NCI-H146 (cell line): ENCODE data around the gene OR2M4.
"Not testable (repeated sequence)": the region's sequence is repeated elsewhere in the genome, so short reads cannot be mapped to it uniquely, and the experiment has no call there.

Source experiments
- DNase-seq: peaks from one replicate; lab custom pipeline; 2025; lab: John Stamatoyannopoulos, UW

OR2M4 gene, protein sequence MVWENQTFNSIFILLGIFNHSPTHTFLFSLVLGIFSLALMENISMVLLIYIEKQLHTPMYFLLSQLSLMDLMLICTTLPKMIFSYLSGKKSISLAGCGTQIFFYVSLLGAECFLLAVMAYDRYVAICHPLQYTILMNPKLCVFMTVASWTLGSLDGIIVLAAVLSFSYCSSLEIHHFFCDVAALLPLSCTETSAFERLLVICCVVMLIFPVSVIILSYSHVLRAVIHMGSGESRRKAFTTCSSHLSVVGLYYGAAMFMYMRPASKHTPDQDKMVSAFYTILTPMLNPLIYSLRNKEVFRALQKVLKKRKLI

DNA sequence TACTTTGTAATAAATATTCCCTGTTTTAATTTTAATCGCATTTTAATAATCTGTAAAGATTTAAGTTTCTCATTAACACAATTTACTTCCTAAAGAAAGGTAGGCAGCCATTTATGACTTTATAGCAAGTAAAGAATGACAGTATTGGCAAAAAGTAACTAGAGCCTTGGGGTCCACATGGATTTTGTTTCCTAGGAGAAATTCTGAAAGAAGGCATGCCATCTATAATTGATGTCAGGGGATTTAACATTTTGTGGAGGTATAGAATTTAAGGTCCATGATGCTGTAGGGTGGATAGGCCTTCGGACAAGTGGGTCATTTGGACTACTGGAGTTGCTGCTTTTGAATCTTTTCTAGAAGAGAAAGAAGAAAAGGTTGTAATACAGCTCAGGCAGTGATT lies at the start of gene OR2M4:
TSS of gene OR2M4 (plus strand) at position 301 of the 400 bp plus-strand sequence. CDS start 7,512 bp downstream, outside the sequence.
- no peak for DNase-seq

DNA sequence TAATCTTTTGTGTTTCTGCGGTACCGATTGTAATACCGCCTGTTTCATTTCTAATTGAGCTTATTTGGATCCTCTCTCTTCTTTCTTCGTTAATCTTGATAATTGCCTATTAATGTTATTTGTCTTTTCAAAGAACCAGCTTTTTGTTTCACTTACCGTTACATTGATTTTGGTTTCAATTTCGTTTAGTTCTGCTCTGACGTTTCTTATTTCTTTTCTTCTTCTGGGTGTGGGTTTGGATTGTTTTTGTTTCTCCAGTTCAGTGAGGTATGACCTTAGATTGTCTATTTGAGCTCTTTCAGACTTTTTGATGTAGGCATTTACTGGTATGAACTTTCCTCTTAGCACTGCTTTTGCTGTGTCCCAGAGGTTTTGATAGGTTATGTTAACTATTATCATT lies 47.2 kb upstream of the OR2M4 start:
- DNase-seq = no peak

DNA sequence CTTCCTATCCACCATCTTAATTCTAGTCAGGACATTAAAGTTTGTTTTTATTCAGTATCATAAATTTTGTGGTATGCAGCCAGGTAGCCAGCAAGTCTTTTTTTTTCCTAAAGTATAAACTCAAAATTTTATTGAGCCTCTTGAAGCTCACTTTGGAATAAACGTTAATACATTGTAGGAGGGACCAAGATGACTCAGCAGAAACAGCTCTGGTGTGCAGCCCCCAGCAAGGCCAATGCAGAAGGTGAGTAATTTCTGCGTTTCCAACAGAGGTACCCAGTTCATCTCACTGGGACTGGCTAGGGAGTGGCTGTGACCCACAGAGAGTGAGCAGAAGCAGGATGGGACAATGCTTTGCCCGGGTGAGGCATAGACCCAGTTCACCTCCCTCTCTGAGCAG lies 43.9 kb upstream of the OR2M4 start:
- no peak for DNase-seq

DNA sequence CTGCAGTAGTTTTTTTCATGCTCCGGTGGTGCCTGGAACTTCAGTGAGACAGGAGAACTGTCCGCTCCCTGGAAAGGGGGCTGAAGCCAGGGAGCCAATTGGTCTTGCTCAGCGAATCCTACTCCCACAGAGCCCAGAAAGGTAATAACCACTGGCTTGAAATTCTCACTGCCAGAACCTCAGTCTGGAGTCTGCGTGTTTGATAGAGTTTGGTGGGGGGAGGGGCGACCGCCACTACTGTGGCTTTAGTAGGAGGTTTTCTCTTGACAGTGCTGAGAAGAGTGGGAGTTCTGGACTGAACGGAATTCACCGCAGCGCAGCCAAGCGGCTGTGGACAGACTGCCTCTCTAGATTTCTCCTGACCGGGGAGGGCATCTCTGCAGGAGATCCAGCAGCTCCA lies 42.2 kb upstream of the OR2M4 start:
- DNase-seq = no peak

DNA sequence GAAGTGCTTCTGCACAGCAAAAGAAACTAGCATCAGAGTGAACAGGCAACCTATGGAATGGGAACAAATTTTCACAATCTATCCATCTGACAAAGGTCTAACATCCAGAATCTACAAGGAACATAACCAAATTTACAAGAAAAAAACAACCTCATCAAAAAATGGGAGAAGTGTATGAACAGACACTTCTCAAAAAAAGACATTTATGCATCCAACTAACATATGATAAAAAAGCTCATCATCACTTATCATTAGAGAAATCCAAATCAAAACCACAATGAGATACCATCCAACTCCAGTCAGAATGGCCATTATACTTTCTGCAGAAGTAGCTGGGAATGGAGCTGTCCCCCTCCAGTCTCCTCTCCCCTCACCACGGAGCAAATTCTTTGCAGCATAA lies 37.1 kb upstream of the OR2M4 start:
- DNase-seq = no peak

DNA sequence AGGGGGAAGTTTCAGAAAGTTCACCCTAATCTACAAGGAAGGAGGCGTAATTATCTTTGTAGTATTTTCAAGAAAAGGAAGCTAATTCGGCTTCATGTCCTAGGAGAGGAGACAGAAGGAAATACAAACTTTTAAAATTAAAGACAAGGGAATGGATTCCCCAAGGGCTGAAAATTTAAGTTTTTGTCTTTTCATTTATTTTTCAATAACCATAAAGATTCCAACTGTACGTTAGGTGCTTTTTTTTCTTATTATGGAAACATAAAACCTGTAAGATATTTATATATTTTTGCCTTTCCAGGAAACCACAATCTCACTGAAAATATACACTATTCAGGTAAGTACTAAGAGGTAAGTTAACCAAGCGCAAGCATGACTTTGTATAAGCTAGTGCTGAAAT lies 34.3 kb upstream of the OR2M4 start, which contains the start of gene OR2M3:
TSS of gene OR2M3 (plus strand) at position 301 of the 400 bp plus-strand sequence. CDS start 5,803 bp downstream, outside the sequence.
- no peak for DNase-seq

DNA sequence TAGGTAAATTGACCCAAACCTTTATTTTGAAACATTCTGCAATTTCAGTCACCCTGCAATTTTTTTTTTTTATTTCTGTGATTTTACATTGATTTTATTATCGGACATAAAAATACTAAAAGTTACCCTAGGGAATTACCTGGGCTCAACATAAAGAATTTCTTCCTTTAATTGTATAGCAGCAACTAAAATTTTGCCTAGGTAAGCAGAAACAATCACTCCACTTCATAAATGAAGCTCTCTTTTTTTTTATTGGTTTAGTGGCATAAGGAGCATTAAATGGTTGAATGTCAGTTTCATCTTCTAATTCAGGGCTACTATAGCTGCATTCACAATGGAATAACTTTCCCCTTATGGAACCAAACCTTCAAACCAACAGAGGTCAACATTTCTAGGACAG lies 15.3 kb upstream of the OR2M4 start:
- no peak for DNase-seq

DNA sequence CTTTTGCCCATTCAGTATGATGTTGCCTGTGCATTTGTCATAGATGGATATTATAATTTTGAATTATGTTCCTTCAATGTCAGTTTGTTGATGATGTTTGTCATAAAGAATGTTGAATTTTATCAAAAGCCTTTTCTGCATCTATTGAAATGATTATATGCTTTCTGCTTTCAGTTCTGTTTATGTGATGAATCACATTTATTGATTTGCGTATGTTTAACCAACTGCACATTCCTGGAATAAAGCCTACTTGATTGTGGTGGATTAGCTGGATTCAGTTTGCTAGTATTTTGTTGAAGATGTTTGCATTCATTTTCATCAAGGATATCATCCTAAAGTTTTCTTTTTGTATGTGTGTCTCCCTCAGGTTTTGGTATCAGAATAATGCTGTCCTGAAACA lies 5.7 kb upstream of the OR2M4 start:
- DNase-seq = no peak

DNA sequence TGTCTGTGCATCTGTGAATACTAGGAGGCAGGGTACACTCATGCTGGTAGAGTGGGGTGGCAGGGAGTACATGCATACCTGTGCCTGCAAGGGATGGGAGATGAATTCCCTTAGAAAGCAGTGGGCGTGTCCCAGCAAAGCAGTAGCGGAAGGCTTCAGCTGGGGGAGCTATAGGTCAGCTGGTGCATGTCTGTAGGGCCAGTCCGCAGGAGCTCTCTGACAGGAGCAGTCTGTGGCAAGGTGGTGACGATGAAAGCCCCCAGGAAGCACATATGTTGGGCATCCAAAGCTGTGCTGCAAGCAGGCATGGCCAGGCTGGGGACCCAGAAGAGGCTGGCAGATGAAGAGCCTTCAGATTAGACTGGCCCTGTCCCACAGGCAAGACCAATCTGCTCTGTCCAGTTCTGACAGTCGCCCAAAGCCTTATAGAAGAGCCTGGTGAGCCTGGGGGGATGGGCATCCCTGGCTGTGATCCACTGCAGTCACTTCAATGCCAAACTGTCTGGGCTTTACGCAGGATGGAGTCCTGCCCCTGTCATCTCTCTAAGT lies 1.8 kb upstream of the OR2M4 start:
- no peak for DNase-seq

DNA sequence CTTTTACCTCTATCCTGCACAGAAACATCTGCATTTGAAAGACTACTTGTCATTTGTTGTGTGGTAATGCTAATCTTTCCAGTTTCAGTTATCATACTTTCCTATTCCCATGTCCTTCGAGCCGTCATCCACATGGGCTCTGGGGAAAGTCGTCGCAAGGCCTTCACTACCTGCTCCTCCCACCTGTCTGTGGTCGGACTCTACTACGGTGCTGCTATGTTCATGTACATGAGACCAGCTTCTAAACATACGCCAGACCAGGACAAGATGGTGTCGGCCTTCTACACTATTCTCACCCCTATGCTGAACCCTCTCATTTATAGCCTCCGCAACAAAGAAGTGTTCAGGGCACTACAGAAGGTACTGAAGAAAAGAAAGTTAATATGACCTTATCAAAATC lies 8.3 kb downstream of the OR2M4 start:
- no peak for DNase-seq

DNA sequence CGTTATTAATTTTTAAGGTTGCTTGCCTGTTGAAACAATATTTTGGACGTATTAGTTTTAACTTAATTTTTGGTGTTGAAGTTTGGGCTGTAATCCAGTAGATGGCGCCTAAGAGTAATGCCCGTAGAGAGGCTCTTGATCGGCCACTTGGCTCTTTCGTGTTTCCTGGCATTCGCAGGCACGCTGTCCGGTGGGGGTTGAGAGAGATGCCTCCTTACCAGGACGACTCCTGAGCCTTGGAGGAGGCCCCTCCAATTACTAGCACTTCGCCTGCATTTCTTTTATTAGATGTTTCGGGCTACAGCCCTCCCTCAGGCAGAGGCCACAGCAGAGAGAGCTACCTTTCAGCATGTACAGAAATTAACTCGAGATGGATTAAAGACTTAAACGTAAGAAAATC lies 12.0 kb downstream of the OR2M4 start:
- peak; percentile 31 for DNase-seq

DNA sequence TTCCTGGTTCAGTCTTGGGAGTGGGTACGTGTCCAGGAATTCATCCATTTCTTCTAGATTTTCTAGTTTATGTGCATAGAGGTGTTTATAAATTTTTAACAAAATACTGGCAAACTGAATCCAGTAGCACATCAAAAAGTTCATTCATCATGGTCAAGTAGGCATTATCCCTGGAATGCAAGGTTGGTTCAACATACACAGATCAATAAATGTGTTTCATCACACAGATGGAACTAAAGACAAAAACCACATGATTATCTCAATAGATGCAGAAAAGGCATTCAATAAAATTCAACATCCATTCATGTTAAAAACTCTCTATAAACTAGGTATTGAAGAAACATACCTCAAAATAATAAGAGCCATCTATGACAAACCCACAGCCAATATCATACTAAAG lies 28.1 kb downstream of the OR2M4 start:
- not testable (repeated sequence) for DNase-seq

DNA sequence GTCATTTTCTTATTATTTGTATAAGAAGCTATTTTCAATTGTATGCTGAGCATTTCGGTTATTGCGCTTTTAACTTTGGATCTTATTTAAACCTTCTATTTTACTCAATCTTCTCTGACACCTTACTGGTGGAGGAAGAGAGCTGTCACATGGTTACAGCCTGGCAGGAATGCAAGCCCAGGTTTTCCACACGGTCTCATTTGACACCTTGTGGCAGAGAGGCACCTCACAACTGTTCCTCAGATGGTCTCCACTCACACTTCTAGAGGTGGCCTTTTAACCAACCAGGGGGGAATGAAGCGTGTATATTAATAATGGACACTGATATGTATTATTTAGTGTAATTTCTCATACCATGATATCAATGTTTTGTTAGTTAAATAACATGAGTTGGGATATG lies 37.0 kb downstream of the OR2M4 start:
- no peak for DNase-seq

DNA sequence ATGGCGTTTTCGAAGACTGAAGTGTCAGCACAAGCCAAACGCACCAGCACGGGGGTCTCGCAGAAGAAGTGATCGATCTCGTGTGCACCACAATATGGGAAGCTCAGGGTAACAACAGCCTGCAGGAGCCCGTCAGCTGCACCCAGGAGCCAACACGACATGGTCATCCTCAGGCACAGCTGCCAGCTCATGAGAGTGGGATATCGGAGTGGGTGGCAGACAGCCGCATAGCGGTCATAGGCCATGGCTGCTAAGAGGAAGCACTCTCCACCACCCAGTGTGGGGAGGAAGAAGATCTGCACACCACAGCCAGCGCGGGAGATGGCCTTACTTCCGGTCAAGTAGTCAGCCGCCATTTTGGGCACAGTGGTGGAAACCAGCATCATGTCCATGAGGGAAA lies 42.0 kb downstream of the OR2M4 start:
- not testable (repeated sequence) for DNase-seq

DNA sequence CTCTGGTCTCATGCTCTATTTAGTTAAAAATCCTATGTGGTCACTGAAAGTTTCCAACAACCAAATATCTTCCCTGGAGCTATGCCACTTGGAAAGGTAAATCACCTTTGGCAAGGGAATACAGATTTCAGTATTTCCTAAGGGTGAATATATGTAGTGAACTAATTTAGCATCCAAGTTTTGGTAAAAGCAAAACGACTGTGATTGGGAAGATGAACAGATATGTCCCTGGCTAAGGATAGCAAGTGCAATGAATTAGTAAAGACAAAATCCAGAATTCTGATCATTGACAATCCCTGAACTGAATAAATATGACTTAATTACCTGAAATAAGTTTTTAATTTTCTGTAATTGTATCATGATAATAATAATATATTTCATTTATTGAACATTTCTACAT lies 46.7 kb downstream of the OR2M4 start, which contains the start of gene OR2T33:
TSS of gene OR2T33 (minus strand) at position 101 of the 400 bp plus-strand sequence. CDS start 4,162 bp downstream, outside the sequence.
- no peak for DNase-seq

DNA sequence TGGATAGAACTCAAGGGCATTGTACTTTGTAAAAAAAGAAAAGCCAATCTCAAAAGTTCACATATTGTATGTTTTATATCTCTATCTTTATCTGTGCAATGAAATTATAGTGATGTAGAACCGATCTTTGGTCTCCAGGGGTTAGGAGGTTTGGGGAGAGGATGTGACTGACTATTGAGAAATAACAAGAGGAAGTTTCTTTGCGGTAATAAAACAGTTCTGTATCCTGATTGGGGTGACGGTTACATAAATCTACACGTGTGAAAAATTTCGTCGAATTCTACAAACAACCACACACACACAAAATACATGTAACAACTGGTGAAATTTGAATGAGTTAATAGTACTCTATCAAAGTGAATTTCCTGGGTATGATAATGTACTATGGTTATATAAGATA lies 57.2 kb downstream of the OR2M4 start:
- no peak for DNase-seq
